ENCODE results near the gene PRKAG2. TPM values are rescaled to one million over a fixed set of nuclear protein-coding genes. Genes with fewer than 3 reads are reported as not detected.

The PRKAG2 gene
- total RNA-seq, 1 donor from 2014 or later, result 17.9 TPM

DNA sequence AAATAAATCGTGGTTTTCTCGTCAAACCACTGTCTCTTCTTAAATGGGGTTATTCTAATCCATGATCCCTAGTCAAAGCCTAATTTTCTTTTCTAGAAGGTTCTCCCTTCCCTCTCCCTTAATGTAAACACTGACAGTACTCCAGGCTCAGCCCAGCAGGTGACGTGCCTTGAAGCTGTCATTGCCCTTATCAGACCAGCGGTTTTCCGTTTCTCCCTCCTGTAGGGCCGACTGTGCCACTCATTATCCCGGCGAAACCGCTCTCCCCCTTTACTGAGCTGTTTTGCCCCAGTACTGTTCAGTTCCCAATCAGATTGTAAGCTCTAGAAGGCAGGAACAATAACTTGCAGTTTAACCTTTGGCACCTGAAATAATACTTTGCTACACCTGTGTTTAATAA, 203.7 kb downstream of the PRKAG2 start:
- Mint-ChIP-seq H3K27me3 (peaks cover 4% of the 10 kb centered on the region), H3K4me1 (ENCODE audit: unreplicated experiment) (peaks cover 5% of the 10 kb centered on the region), H3K36me3 (no peaks in the 10 kb centered on the region), H3K27ac (no peak overlapping the region), H3K4me3 (no peak overlapping the region), H3K9me3 (no peaks in the 10 kb centered on the region)
- DNase-seq (ENCODE audit: extremely low spot score, unreplicated experiment), result no peak
- TF ChIP-seq, protein P1, sequence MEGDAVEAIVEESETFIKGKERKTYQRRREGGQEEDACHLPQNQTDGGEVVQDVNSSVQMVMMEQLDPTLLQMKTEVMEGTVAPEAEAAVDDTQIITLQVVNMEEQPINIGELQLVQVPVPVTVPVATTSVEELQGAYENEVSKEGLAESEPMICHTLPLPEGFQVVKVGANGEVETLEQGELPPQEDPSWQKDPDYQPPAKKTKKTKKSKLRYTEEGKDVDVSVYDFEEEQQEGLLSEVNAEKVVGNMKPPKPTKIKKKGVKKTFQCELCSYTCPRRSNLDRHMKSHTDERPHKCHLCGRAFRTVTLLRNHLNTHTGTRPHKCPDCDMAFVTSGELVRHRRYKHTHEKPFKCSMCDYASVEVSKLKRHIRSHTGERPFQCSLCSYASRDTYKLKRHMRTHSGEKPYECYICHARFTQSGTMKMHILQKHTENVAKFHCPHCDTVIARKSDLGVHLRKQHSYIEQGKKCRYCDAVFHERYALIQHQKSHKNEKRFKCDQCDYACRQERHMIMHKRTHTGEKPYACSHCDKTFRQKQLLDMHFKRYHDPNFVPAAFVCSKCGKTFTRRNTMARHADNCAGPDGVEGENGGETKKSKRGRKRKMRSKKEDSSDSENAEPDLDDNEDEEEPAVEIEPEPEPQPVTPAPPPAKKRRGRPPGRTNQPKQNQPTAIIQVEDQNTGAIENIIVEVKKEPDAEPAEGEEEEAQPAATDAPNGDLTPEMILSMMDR (conservative IDR thresholded peaks at IDR 0.05), result no peak

- H3K4me3 Mint-ChIP-seq, result no peak overlapping the region
- no peak for DNase-seq (ENCODE audit: extremely low spot score, unreplicated experiment)
- peaks cover 5% of the 10 kb centered on the region for H3K4me1 Mint-ChIP-seq (ENCODE audit: unreplicated experiment)
- H3K27ac Mint-ChIP-seq, result no peak overlapping the region
- TF ChIP-seq, protein P1 (conservative IDR thresholded peaks at IDR 0.05), result no peak
- H3K9me3 Mint-ChIP-seq, result no peaks in the 10 kb centered on the region
- peaks cover 4% of the 10 kb centered on the region for H3K27me3 Mint-ChIP-seq
- no peaks in the 10 kb centered on the region for H3K36me3 Mint-ChIP-seq
These were observed 204.2 kb downstream of the PRKAG2 start for GRCh38 chr7:151672716-151673115.

GRCh38 chr7:151671514-151671913, 205.4 kb downstream of the PRKAG2 start:
- H3K36me3 Mint-ChIP-seq, result no peaks in the 10 kb centered on the region
- TF ChIP-seq, protein P1 (conservative IDR thresholded peaks at IDR 0.05), result no peak
- H3K4me1 Mint-ChIP-seq (ENCODE audit: unreplicated experiment), result peaks cover 5% of the 10 kb centered on the region
- H3K27ac Mint-ChIP-seq, result no peak overlapping the region
- DNase-seq (ENCODE audit: extremely low spot score, unreplicated experiment), result no peak
- no peaks in the 10 kb centered on the region for H3K9me3 Mint-ChIP-seq
- no peak overlapping the region for H3K4me3 Mint-ChIP-seq
- H3K27me3 Mint-ChIP-seq, result peaks cover 4% of the 10 kb centered on the region

DNA sequence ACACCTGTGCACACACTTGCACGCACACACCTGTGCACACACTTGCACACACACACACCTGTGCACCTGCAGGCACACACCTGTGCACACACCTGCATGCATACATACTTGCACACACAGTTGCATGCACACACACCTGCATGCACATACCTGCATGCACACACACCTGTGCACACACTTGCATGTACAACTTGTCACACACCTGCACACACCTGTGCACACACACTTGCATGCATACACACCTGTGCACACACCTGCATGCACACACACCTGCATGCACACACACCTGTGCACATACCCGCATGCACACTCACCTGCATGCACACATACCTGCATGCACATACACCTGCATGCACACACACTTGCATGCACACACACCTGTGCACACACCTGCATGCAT, 207.2 kb downstream of the PRKAG2 start:
- Mint-ChIP-seq H3K27me3 (peaks cover 4% of the 10 kb centered on the region), H3K4me3 (no peak overlapping the region), H3K4me1 (ENCODE audit: unreplicated experiment) (peaks cover 5% of the 10 kb centered on the region), H3K9me3 (no peaks in the 10 kb centered on the region), H3K36me3 (no peaks in the 10 kb centered on the region), H3K27ac (no peak overlapping the region)
- no peak for DNase-seq (ENCODE audit: extremely low spot score, unreplicated experiment)
- TF ChIP-seq, protein P1 (conservative IDR thresholded peaks at IDR 0.05), result no peak

GRCh38 chr7:151666886-151667285, 210.0 kb downstream of the PRKAG2 start:
- Mint-ChIP-seq H3K9me3 (no peaks in the 10 kb centered on the region), H3K4me1 (ENCODE audit: unreplicated experiment) (peaks cover 5% of the 10 kb centered on the region), H3K27me3 (peaks cover 3% of the 10 kb centered on the region), H3K4me3 (no peak overlapping the region), H3K36me3 (no peaks in the 10 kb centered on the region), H3K27ac (no peak overlapping the region)
- DNase-seq (ENCODE audit: extremely low spot score, unreplicated experiment), result no peak
- TF ChIP-seq, protein P1 (conservative IDR thresholded peaks at IDR 0.05), result no peak

GRCh38 chr7:151665368-151665767, 211.5 kb downstream of the PRKAG2 start:
- H3K4me1 Mint-ChIP-seq (ENCODE audit: unreplicated experiment), result peaks cover 5% of the 10 kb centered on the region
- H3K27ac Mint-ChIP-seq, result no peak overlapping the region
- H3K27me3 Mint-ChIP-seq, result peaks cover 3% of the 10 kb centered on the region
- no peak overlapping the region for H3K4me3 Mint-ChIP-seq
- H3K36me3 Mint-ChIP-seq, result no peaks in the 10 kb centered on the region
- TF ChIP-seq, protein P1 (conservative IDR thresholded peaks at IDR 0.05), result no peak
- no peak for DNase-seq (ENCODE audit: extremely low spot score, unreplicated experiment)
- H3K9me3 Mint-ChIP-seq, result no peaks in the 10 kb centered on the region

All from type B pancreatic cell (in vitro differentiated cells).